GM21825 (cell line): ENCODE results near the gene ZNF341.
"Not testable (repeated sequence)": the region's sequence is repeated elsewhere in the genome, so short reads cannot be mapped to it uniquely, and the experiment has no call there.

ENCODE experiments used
- ATAC-seq: cut with Tn5 transposase; IDR thresholded peaks from one replicate; pipeline ENCODE4 v1.9.1; 2021; ENCODE audit warnings: mild to moderate bottlenecking, moderate library complexity; ENCODE audit not compliant: unreplicated experiment

ZNF341 gene

DNA sequence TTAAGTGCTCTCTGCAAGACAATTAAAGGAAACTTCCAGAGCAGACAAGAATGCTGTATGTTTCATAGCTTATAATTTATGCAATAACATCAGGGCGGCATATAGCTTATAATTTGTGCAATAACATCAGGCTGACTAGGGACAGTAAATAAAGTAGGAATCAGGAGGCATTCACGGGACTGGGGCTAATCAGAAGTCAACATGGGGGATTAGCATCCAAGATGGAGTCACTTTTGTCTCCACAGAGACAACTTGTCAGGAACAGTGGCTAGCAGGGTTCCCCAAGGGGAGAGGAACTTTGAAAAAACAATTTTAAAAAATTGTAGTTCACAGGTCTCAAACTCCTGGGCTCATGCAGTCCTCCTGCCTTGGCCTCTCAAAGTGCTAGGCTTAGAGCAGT lies 3.3 kb upstream of the ZNF341 start:
- no peak for ATAC-seq

DNA sequence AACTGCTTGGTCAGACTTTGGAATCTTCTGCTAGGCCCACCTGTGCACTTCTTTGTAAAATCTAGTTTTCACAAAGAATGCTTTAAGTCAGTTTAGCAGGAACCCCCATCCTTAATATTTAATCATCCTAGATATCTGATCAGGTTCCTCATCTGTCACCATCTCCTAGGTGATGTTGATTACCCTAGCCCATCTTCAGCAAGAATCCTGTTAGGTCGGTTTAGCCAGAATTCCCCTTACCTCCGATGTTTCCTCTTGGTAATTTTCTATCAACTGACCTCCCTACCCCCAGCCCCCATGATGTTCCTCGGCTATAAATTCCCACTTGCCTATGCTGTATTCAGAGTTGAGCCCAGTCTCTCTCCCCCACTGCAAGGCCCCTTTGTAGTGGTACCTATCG lies 2.7 kb upstream of the ZNF341 start:
- ATAC-seq, result no peak

DNA sequence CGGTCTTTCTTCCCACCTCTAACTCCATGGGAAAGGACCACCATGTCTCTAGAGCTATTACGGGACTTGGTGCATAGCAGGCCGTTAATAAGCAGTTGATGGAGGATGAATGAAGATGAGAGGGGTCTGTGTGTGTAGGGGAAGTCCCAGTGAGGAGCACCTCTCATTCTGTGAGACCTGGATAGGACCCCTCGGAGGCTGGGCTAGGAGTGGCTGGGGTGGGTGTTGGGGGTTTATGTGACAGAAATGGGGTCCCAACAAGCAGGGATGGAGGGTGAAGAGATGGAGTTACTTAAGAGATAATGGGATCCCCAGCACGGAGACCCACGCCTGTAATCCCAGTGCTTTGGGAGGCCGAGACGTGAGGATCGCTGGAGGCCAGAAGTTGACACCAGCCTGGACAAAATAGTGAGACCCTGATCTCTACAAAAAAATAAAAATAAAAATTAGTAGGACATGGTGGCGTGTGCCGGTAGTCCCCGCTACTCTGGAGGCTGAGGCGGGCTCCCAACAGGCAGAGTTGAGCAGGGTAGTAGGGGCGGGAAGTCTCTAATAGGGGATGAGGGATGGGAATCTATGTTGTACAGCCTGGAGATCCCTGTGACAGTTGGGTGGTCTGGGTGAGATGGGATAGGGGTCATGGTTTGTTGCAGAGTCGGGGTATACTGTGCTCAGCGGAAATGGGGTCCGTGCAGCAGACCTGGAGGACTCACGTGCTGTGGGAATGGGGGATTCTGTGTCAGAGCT lies 677 bp upstream of the ZNF341 start:
- ATAC-seq, result no peak

DNA sequence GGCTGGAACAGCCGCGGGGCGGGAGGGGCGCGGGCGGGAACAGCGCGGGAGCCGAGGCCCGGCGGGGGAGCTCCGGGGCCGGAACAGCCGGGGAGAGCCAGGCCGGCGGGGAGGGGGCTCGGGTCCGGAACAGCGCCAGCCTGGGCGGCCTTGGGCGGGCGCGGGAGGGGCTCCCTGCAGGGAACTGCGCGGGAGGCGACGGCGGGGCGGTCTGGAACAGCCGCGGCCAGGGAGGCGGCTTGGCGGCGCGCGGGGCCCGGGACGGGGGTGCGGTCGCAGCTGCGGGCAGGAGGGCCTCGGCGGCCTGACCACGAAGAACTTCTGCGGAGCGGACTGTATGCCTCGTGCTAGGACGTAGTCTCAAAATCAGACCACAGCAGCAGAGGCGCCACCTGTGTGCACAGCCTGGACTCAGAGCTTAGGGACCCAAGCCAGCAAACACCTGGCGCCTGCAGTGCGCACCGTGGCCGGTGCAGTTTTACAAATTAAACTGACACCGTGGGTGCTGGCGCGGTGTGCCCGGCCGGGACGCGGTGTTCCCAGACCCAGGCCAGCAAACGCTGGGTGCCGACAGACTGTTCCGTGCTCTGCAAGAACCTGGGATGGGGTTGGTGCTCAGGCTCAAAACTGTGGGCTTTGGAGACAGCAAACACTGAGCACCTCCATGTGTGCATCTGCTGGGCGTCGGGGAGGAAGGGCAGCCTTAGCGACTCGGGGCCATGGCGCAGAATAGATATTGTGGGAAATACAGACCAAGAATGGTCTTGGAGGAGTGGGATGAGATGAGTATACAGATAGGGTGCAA lies 572 bp downstream of the ZNF341 start:
- ATAC-seq, result peak; percentile 43

DNA sequence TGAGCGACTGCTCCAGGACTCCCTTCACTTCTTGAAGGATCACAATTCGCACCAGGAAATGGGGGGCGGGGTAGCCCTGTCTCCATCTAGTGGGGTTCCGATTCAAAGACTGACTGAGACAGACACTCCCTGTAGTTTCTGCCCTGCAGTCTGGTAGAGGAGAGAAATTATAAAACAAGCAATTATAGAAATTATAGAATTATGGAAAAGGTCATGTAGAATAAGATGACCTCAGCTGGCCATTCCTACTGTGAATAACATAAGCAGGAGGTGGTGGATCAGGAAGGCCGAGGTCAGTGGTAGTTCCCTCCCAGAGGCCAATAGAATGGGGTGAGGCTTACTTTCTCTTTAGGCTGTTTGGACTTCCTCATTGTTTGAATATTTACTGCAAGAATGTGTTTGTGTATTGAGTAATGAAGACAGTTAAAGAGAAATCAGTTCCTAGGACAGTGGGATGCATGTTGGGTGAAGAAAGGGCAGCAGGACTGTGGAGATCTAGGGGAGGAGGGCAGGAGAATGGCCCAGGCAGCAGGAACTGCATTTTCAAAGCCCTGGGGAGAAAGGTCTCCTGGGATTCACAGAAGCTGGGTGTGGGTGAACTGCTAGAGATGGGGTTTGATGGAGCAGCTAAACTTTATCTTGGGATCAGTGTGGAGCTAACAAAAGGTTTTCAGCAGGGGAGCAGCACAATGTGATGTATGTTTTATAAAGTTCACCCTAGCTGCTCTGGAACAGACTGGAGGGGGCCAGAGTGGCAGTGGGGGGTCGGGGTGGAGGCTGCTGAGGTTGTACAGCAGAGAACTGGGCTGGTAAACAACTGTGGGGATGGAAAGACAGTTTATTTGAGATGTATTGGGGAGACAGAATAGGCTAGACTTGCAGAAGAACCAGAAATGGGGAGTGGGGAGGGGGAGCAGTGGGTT lies 2.1 kb downstream of the ZNF341 start:
- no peak for ATAC-seq

DNA sequence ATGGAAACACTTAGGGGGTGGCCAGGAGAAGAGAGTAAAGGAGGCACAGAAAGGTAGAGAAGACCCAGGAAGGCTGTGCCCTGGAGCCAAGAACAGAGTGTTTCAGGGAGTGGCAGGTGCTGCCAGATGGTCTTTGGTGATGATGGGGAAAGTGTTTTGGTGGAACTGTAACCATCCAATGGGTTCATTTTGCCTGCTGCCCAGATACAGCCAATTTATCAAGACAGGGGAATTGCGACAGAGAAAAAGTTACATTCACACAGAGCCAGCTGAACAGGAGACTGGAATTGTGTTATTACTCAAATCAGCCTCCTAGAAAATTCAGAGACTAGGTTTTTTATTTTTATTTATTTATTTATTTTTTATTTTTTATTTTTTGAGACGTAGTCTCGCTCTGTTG lies 5.2 kb downstream of the ZNF341 start:
- ATAC-seq, result no peak

DNA sequence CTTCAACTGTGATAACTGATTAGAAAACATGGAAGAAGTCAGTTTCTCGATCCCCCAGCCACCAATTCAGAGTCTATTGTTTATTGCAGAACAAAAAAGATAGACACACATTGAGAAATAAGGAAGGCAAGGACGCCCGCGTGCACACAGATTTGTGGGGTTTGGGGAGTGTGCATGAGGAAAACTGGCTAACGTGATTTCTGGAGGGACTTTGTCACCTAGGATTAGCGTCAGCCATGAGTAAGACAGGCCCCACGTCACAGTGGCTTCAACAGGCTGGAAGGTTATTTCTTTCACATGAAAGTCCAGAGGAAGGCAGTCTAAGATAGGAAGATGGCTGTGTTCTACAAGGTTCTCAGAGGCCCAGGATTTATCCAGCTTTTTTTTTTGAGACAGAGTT lies 7.7 kb downstream of the ZNF341 start:
- ATAC-seq, result no peak

DNA sequence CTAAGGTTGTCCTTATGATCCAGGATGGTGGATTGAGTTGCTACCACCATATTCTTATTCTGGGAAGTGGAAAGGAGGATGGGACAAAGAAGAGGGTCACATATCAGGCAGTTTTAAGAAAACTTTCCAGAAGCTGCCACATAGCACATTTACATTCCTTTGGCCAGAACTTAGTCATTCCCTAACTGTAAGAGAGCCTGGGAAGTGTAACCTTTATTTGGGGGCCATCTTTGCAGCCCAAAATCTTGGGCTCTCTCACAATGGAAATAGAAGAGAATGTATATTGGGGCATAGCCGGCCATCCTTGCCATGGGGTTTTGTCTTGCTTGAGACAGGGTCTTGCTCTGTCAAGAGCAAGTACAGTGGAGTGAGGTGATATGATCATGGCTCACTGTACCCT lies 8.4 kb downstream of the ZNF341 start:
- ATAC-seq, result no peak

DNA sequence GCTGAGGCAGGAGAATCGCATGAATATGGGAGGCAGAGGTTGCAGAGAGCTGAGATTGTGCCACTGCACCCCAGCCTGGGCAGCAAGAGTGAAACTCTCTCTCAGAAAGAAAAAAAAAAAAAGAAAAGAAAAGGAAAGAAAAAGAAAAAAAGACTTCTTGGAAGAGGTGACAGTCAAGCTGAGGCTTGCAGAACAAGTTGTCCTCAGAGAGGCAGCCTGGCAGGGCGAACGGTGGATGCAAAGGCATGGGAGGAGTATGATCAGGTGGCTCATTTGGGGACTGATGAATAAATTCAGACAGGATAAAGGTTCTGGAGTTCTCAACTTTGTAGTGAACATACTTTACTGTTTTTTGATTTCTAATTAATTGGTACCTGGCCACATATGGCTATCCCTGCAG lies 12.4 kb downstream of the ZNF341 start:
- ATAC-seq, result no peak

DNA sequence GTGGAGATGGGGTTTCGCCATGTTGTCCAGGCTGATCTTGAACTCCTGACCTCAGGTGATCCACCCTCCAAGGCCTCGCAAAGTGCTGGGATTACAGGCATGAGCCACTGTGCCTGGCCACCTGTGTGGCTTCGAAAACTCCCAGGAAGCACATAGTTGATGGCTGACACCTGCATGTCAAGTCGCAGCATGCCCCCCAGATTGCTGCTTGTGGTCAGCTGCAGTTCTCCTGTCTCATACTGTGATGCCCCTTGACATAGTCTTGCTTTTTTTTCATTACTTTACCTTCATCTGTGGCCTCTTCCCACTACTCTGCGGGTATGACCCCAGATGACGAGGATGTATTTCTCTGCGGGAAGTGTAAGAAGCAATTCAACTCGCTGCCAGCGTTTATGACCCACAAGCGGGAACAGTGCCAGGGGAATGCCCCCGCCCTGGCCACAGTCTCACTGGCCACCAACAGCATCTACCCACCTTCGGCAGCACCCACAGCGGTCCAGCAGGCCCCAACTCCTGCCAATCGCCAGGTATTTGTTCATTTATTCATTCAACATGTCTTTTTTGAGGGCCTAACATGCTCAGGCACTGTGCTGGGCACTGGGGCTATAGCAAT lies 13.1 kb downstream of the ZNF341 start:
- ATAC-seq, result no peak

DNA sequence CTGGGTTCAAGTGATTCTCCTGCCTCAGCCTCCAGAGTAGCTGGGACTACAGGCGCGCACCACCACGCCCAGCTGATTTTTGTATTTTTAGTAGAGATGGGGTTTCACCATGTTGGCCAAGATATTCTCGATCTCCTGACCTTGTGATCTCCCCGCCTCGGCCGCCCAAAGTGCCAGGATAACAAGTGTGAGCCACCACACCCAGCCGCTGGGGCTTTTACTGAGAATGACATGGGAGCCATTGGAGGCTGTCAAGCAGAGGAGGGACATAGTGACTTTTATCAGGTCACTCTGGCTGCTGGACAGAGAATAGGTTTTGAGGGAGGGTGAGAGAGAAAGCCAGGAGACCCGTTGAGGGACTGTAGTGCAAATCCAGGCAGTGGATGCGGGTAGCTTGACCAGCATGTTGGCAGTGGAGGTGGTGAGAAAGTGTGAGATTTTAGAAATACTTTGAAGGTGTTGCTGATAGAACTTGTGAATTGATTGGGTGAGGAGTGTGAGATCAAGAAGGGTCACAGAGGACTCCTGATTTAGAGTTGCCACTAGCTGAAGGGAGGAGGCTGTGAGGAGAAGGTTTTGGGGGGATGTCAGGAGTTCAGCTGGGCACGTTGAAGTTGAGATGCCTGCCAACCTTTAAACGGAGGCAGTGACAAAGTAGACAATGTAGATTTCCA lies 14.7 kb downstream of the ZNF341 start:
- no peak for ATAC-seq

DNA sequence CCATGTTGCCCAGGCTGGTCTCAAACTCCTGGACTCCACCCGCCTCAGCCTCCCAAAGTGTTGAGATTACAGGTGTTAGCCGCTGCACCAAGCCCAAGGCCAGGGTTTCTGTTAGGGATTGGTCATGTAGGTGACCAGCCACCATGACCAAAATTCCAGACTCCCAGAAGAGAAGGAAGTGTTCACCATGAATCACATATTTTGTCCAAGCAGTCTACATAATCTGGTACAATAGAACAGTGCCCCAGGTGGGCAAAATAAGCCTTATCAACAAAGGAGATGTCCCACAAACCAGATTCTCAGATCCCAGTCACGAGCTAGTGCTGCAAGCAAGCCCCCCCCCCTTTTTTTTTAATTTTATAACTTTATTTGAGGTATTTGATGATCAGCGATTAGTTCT lies 20.0 kb downstream of the ZNF341 start:
- ATAC-seq, result no peak

DNA sequence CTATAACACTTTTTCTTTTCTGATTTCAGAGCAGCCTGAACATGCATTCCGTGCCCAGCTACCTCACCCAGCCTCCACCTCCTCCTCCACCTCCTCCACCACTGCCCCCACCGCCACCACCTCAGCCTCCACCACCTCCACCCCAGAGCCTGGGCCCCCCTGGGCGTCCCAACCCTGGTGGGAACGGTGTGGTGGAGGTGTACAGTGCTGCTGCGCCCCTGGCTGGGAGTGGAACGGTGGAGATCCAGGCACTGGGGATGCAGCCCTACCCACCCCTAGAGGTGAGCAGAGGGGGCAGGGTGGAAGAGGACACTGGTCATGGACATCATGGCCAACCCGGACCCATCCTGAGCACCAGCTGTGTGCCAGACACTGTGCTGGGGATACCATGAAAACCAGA lies 21.3 kb downstream of the ZNF341 start:
- no peak for ATAC-seq

DNA sequence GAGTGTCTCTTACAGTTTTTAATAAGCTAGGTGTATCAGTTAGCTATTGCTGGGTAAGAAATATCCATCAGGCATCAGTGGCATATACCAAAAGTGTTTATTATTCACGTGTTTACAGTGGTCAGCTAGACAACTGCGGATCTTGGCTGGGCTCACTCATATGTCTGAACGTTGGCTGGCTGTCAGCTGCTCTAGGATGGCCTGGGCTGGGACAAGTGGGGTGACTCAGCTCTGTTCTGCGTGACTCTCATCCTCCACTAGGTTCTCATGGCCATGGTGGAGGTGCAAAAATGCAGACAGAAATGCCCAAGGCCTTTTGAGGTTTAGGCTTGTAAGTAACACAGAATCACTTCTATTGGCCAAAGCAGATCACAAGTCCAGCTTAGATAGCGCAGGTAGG lies 22.0 kb downstream of the ZNF341 start:
- ATAC-seq, result no peak

DNA sequence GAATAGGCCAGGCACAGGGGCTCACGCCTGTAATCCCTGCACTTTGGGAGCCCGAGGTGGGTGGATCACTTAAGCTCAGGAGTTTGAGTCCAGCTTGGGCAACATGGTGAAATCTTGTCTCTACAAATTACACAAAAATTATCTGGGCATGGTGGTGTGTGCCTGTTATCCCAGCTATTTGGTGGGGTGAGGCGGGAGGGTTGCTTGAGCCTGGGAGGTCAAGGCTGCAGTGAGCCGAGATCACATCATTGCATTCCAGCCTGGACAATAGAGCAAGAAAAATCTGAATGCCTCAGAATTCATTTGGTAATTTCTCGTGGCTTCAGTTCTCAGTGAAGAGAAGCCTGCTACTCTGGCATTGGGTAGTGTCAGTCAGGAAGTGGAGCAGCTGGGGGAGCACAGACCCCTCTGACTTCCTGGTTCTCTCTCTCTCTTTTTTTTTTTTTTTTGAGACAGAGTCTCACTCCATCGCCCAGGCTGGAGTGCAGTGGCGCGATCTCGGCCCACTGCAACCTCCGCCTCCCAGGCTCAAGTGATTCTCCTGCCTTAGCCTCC lies 24.2 kb downstream of the ZNF341 start:
- ATAC-seq, result not testable (repeated sequence)

DNA sequence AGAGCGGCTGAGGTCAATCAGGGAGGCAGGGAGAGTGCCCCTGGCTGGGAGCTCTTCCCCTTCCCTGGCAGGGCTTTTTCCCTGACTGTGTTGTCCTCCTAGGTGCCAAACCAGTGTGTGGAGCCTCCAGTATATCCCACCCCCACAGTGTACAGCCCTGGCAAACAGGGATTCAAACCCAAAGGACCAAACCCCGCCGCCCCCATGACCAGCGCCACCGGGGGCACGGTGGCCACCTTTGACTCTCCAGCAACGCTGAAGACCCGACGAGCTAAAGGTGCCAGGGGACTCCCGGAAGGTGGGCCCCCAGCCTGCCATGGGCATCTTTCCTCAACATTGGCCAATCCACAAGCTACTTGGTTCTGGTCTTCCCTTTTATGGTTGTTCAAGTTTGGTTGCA lies 25.2 kb downstream of the ZNF341 start:
- ATAC-seq, result no peak

DNA sequence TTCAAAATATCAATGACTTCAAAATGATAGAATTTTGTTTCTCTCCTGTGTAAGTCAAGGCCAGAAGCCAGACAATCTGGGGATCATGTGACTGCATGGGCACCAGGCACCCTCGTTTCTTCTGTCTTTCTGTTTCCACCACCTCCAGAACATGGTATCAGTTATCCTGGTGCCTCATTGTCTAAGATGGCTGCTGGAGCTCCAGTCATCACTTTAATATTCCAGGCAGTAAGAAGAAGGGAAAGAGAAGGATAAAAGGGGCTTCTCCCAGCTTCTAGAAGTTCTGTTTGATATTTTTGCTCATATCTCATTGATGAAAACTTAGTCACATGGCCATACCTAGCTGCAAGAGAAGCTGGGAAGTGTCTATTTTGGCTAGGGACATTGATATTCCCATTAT lies 25.7 kb downstream of the ZNF341 start:
- no peak for ATAC-seq

DNA sequence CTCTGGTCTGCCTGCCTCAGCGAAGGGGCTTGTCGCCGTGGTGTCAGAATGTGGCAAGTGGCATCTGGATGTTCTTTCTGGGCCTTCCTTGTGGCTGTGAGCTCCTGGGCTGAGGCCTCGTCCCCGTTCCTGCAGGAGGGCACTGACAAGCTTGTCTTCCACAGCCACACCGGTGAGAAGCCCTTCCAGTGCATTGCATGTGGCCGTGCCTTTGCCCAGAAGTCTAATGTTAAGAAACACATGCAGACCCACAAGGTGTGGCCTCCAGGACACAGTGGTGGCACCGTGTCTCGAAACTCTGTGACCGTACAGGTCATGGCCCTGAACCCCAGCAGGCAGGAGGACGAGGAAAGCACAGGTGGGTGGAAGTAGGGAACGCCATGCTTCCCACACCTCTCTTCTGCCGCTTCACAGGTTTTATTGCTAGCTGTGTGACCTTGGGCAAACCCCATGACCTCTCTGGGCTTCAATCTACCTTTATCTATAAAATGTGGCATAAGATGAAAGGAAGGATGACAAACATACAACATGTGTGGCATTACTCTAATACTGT lies 30.0 kb downstream of the ZNF341 start:
- ATAC-seq, result no peak

DNA sequence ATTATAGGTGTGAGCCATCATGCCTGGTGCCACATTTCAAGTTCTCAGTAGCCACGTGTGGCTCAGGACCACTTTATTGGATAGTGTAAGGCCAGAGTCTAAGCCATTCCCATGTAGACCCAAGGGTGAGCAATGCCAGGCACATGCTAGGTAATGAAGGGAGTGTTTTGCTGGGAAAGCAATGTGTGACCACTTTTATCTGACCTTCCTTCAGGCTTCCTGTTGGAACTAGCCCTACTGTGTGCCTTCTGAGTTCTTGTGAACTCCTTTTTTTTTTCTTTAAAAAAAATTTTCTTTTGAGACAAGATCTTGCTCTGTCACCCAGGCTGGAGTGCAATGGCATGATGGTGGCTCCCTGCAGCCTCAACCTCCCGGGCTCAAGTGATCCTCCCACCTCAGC lies 33.3 kb downstream of the ZNF341 start:
- ATAC-seq, result no peak

DNA sequence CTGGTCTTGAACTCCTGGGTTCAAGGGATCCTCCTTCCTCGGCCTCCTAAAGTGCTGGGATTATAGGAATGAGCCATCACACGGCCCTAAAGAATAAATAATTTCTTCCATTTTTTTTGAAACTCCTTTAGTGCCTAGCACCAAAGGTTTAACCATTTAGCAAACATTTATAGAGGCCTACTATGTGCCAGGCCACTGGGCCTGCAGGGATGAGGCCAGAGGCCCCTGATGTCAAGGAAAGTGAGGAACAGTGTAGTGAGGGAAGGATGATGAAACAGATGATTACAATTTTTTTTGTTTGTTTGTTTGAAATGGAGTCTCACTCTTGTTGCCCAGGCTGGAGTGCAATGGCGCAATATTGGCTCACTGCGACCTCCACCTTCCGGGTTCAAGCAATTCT lies 33.8 kb downstream of the ZNF341 start:
- no peak for ATAC-seq
